Measurements from ENCODE around the gene PITPNB. TPM values are rescaled to one million over a fixed set of nuclear protein-coding genes. Genes with fewer than 3 reads are reported as not detected.

Gene PITPNB
- total RNA-seq, 2 experiments from 2014 or later: 73.3 to 78.4 TPM

DNA sequence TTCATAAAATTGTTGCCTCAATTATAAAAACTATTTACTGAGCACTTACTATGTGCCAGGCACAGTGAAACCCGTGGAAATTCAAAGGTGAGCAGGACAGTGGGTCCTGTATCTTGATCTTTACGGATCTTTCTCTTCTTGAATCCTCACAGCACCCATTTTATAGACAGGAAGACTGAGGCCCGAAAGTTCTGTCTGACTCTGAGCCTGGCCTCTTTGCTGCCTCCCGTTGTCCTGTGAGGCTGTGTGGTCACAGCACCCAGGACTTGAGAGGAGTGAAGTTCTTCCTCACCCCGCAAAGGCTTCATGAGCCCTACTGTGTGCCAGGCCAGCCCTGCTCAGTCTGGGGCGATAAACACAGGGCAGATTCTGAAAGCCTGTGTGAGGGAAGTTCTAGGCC is 104.1 kb downstream of the PITPNB start:
- Mint-ChIP-seq H3K27ac (no peak overlapping the region), H3K4me3 (no peak overlapping the region), H3K27me3 (peaks cover 7% of the 10 kb centered on the region), H3K4me1 (no peaks in the 10 kb centered on the region), H3K9me3 (no peaks in the 10 kb centered on the region), H3K36me3 (no peaks in the 10 kb centered on the region)
- POLR2A ChIA-PET: no interaction called here
- DNase-seq: no peak
- no peak for ATAC-seq (ENCODE audit: low read depth)

DNA sequence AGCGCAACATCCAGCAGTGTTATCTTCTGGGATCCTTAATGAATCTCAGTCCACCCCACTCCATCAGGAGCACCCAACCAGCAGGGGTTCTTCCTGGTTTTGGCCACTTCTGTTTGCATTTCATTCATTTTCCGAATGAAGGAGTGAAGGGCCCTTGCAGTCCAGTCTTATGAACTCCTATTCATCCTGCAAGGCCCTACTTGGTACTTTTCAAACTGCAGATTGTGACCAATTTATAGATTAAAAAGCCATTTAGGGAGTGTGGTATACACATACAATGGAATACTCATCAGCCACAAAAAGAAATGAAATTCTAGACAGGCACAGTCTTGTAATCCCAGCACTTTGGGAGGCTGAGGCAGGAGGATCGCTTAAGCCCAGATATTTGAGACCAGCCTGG is 107.3 kb downstream of the PITPNB start:
- H3K4me1 Mint-ChIP-seq: no peaks in the 10 kb centered on the region
- no peak for DNase-seq
- no peak overlapping the region for H3K27ac Mint-ChIP-seq
- POLR2A ChIA-PET: no interaction called here
- no peaks in the 10 kb centered on the region for H3K36me3 Mint-ChIP-seq
- H3K4me3 Mint-ChIP-seq: no peak overlapping the region
- ATAC-seq (ENCODE audit: low read depth): no peak
- H3K9me3 Mint-ChIP-seq: no peaks in the 10 kb centered on the region
- H3K27me3 Mint-ChIP-seq: peaks cover 12% of the 10 kb centered on the region

DNA sequence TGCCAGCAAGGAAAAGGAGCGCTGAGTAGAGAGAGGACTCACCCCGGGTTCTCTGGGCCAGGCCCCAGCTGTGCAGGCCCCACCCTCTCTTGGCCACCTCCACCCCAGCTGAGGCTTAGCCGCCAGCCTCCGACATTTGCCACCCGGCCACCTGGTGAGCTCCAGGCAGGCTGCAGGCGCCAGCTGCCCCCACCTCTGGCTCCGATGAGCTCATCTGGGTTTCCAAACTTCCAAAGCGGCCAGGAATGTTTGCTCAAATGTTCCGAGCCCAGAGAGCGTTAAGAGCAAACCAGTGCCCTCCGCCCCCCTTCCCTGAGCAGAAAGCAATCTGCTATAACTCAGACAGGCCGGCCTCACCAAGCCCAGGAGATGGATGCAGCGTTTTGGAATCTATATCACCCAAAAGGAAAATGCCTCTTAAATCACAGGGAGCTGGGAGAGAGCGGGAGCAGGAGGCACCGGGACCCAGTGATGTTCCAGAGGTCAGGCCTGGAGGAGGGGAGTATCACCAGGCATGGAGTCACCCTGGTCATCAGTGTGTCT is 108.4 kb downstream of the PITPNB start:
- H3K4me3 Mint-ChIP-seq: no peak overlapping the region
- H3K9me3 Mint-ChIP-seq: no peaks in the 10 kb centered on the region
- H3K27ac Mint-ChIP-seq: no peak overlapping the region
- no peaks in the 10 kb centered on the region for H3K4me1 Mint-ChIP-seq
- peaks cover 6% of the 10 kb centered on the region for H3K27me3 Mint-ChIP-seq
- ATAC-seq (ENCODE audit: low read depth) (no peak), DNase-seq (no peak)
- POLR2A ChIA-PET: no interaction called here
- no peaks in the 10 kb centered on the region for H3K36me3 Mint-ChIP-seq

DNA sequence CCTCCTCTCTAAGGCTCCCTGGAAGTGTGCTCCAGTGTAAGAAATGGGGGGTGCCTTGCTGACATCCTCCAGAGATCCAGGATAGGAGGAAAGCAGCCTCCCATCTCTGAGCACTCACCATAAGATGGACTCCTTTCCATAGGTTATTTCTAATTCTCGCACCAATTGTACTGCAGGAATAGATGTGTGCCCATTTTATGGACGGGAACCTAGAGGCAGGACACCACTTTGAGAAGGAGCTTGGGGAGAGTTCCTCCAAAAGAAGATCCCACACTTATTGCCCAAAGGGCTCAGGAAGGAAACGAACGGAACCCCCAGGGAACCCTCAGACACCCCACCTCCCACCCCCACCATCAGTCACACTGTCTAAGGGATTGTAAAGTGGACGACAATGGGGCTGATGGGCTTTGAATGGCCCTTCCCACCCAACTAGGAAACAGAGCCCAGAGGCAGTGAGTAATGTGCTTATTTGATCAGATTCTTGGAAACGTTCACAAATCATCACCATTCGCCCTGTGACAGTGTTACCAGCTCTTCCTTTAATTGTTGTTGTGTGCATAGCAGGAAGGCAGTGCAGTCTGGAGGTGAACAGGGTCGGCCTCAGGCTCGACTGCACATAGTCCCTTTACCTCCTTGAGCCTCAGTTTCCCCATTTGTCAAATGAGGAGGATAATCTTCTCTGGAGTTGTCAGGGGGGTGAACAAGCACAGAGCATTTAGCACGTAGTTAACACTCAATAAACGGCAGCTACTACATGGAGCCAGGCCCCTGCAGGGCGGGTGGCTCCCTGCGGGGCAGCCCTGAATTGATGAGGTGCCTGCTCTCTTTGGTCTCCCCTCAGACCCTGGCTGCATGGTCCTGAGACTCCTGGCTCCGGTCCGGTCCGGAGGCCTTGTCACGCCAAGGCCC is 109.1 kb downstream of the PITPNB start:
- Mint-ChIP-seq H3K27me3 (peaks cover 6% of the 10 kb centered on the region), H3K4me1 (no peaks in the 10 kb centered on the region), H3K27ac (no peak overlapping the region), H3K4me3 (no peak overlapping the region), H3K9me3 (no peaks in the 10 kb centered on the region), H3K36me3 (no peaks in the 10 kb centered on the region)
- POLR2A ChIA-PET: no interaction called here
- ATAC-seq (ENCODE audit: low read depth): no peak
- DNase-seq: no peak

DNA sequence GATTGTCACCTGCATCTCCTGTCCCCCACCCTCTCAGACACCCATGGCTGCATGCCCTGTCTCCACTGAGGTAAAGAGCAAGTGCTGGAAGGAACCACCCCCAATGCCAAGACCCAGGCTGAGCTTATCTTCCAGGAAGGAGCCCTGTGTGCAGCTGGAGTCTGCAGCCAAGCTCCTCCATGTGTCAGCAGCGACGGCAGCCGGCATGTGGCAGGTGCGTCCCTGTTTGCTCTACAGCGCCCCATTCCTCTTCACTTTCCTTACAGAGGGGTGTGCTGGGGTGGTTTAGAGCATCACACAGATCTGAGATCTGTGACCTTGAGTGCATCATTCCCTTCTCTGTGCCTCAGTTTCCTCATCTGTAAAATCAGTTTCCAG is 109.8 kb downstream of the PITPNB start:
- Mint-ChIP-seq H3K27ac (no peak overlapping the region), H3K4me1 (peaks cover 2% of the 10 kb centered on the region), H3K4me3 (no peak overlapping the region), H3K36me3 (no peaks in the 10 kb centered on the region), H3K27me3 (peaks cover 11% of the 10 kb centered on the region), H3K9me3 (no peaks in the 10 kb centered on the region)
- ATAC-seq (ENCODE audit: low read depth) (no peak), DNase-seq (no peak)
- POLR2A ChIA-PET: no interaction called here

DNA sequence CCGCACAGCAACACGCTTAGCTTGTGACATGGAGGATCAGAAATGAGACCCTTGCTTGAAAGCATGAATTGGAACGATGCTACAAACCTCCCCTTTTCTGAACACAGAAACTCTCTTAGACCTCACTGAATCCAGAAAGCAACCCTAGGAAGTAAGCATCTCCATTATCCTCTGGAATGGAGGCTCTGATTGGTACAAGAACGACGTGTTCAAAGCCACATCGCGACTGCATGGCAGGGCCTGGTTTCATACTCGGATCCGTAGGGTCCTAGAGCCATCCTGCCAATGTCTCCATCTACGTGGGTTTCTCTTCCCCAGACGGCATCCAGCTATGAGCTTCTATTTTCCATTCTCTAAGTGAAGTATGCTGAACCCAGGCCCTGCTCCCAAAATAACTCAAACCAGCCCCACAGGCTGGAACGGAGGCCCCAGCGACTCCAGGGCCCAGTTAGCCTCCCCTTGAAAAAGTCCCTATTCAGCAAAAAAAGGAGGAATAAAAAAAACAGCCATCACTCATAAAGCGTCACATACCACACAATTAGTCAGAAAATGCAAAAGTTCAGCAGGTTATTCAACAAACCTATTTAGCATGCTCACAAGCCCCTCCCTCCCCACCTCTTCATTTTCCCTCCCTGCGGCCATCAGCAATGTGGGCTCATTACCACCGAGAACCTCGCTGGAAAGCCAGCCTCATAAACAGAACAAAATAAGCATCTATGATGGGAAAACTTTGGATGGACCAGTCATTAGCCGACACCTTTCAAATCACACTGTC is 110.4 kb downstream of the PITPNB start:
- POLR2A ChIA-PET: no interaction called here
- Mint-ChIP-seq H3K9me3 (no peaks in the 10 kb centered on the region), H3K27me3 (peaks cover 14% of the 10 kb centered on the region), H3K36me3 (no peaks in the 10 kb centered on the region), H3K4me3 (no peak overlapping the region), H3K27ac (no peak overlapping the region), H3K4me1 (peaks cover 2% of the 10 kb centered on the region)
- ATAC-seq (ENCODE audit: low read depth) (no peak), DNase-seq (no peak)

DNA sequence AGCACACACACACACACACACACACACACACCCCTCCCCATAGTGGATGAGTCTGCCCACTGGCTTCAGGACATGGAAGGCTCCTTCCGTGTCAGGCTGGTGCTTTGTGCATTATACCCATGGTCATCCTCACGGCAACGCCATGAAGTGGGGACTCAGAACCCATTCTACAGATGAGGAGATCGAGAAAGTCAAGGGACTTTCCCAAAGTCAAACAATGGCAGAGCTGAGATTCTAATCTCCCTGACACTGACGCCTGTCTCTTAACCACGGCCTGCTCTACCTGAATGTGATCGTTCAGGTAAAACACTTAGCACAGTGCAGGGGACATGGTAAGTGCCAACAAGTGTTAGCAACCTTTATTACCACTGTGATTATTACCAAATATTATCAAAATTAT is 113.2 kb downstream of the PITPNB start:
- Mint-ChIP-seq H3K27me3 (peaks cover 27% of the 10 kb centered on the region), H3K36me3 (no peaks in the 10 kb centered on the region), H3K4me3 (no peak overlapping the region), H3K27ac (no peak overlapping the region), H3K9me3 (no peaks in the 10 kb centered on the region), H3K4me1 (peaks cover 9% of the 10 kb centered on the region)
- DNase-seq (no peak), ATAC-seq (ENCODE audit: low read depth) (no peak)
- POLR2A ChIA-PET: no interaction called here

DNA sequence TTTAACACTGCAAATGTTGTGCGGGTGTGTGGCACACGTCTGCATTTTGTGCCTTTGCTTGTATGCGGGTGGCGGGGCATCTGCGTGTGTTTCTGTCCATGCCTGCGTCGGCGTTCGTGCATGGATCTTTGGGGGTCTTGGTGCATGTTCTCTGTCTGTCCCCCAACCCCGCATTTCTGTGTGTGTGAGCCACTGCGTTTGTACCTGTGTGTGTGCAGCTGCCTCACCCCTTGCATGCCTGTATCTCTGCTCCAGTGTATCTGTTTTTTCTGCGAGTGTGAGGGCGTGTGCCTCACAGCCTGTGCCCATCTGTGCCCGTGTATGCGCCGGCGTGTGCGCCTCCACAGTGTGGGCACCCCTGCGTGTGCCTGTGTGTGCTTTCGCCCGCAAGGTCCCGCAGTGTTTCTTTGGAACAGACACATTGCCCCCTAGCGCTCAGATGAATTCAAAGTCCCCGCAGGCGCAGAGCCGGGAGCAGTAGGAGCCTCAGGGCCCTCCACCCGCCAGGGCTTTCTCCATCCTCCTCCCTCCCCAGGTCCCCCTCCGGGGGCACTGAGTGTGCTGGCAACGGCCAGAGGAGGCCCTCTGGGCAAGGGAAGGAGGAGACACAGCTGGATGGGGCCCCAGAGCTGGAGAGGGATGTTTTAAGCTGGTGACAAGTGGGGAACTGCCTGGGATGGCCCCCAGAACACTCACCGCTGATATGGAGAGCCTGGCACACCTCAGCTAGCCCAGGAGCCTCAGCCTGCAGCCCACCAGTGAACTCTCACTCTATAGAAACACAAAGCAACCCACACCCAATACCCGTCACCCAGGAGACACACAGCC is 114.4 kb downstream of the PITPNB start:
- Mint-ChIP-seq H3K27me3 (peaks cover 31% of the 10 kb centered on the region), H3K4me3 (no peak overlapping the region), H3K36me3 (no peaks in the 10 kb centered on the region)

DNA sequence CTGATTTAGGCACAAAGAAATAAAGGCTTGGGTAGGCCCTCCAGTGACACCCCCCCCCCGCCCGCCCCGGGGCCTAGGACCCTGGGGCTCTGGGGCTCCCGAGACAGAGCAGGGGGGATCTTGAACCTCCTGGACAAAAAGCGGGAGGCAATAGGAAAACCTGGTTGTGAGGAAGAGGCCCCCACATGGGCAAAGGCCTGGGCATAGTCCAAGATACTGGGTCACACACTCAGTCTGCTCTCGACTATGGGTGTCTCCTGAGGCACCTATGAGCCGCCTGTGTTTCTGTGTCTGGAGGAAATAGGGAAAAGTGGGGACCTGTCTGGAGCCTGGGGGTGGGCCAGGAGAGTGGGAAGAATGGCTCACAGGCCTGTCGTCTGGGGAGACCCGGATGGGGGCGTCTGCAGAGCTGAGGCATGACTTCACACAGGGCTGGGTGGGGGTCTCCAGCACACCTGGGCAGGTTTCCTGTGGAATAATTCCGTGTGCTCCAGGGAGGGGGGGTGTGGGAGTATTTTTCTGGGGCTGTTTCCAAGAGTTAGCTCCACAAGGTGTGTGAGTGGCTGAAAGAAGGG is 115.1 kb downstream of the PITPNB start:
- POLR2A ChIA-PET: no interaction called here
- DNase-seq (no peak), ATAC-seq (ENCODE audit: low read depth) (no peak)
- Mint-ChIP-seq H3K27ac (no peak overlapping the region), H3K36me3 (no peaks in the 10 kb centered on the region), H3K4me1 (peaks cover 9% of the 10 kb centered on the region), H3K4me3 (no peak overlapping the region), H3K27me3 (peaks cover 28% of the 10 kb centered on the region), H3K9me3 (no peaks in the 10 kb centered on the region)

More for the DNA sequence above, 114.4 kb downstream of the PITPNB start:
- POLR2A ChIA-PET: no interaction called here
- no peak overlapping the region for H3K27ac Mint-ChIP-seq
- ATAC-seq (ENCODE audit: low read depth) (no peak), DNase-seq (peak; percentile 59)
- no peaks in the 10 kb centered on the region for H3K9me3 Mint-ChIP-seq
- peaks cover 9% of the 10 kb centered on the region for H3K4me1 Mint-ChIP-seq

DNA sequence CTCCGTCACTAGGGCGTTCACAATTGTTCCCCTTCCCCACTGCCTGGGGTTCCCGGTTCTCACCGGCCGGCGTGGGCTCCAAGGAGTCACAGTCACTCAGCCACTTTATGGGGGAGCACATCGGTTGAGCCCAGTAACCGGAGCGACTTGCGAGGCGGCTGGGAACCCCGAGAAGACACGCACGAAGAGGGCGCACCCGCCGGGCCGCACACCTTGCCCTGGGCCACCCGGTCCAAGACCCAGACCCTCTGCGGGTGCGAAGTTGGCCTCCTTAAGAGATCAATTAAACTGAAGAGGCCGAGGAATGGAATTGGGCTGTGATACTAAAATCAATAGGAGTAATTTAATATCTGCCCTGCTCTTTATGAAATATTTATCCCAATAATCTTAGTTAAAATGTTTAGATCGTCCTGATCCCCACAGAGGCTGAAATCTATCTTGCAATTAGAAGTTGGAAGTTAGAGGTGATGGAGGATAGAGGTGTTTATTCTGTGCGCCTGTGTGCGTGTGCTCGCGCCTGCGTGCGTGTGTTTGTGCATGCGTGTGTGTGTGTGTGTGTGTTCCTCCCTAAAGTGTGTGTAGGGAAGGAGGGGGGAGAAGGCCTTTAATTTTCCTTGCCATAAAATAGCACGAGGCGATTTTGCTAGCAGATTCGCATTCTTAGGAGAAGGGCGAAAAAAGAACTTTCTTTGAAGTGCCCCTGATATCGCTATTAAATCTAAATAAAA is 116.5 kb downstream of the PITPNB start:
- Mint-ChIP-seq H3K9me3 (no peaks in the 10 kb centered on the region), H3K27ac (no peak overlapping the region), H3K4me1 (peaks cover 9% of the 10 kb centered on the region), H3K36me3 (no peaks in the 10 kb centered on the region), H3K27me3 (peaks cover 25% of the 10 kb centered on the region), H3K4me3 (peak overlapping the region; percentile 79)
- POLR2A ChIA-PET: no interaction called here
- ATAC-seq (ENCODE audit: low read depth) (peak; percentile 9), DNase-seq (no peak)
